NCI-H446 (cell line): ENCODE measurements around the gene FRMD1.

Experiments
- DNase-seq, 2 experiments: peaks; one replicate each; lab custom pipeline; 2025; lab: John Stamatoyannopoulos, UW

FRMD1 gene

GRCh38 chr6:168005796-168006195 lies 73.2 kb downstream of the FRMD1 start:
- no peak for DNase-seq

GRCh38 chr6:168004945-168005344 lies 74.1 kb downstream of the FRMD1 start:
- DNase-seq = no peak

GRCh38 chr6:168004023-168004422 lies 75.0 kb downstream of the FRMD1 start:
- no peak for DNase-seq
